Stimulated activated memory B cell treated with anti-CD40 and anti-IgM and Interleukin-4, amounts not matched to agents 10 μg/mL and 1 μg/mL and 100 μg/mL, for 72 hours (primary cell): ENCODE data around the gene MARK1.
"Not testable (repeated sequence)": the region's sequence is repeated elsewhere in the genome, so short reads cannot be mapped to it uniquely, and the experiment has no call there.

Experiments
- ATAC-seq: fragments of 150-1000 bp; cut with Tn5 transposase; 2 replicates; pipeline ENCODE4 v1.10.0; 2021
- H3K27ac Mint-ChIP-seq: one replicate; pipeline ENCODE4 v1.8.0; 2022; ENCODE audit warnings: mild to moderate bottlenecking, mixed read lengths
- H3K27me3 Mint-ChIP-seq: one replicate; pipeline ENCODE4 v1.8.0; 2022; ENCODE audit warnings: mixed read lengths
- H3K36me3 Mint-ChIP-seq: one replicate; pipeline ENCODE4 v1.8.0; 2022; ENCODE audit warnings: mixed read lengths
- H3K4me1 Mint-ChIP-seq: one replicate; pipeline ENCODE4 v1.8.0; 2022; ENCODE audit warnings: mixed read lengths
- H3K4me3 Mint-ChIP-seq: one replicate; pipeline ENCODE4 v1.8.0; 2022; ENCODE audit warnings: mild to moderate bottlenecking, moderate library complexity, mixed read lengths
- H3K9me3 Mint-ChIP-seq: one replicate; pipeline ENCODE4 v1.8.0; 2022; ENCODE audit warnings: mixed read lengths

MARK1 gene

DNA sequence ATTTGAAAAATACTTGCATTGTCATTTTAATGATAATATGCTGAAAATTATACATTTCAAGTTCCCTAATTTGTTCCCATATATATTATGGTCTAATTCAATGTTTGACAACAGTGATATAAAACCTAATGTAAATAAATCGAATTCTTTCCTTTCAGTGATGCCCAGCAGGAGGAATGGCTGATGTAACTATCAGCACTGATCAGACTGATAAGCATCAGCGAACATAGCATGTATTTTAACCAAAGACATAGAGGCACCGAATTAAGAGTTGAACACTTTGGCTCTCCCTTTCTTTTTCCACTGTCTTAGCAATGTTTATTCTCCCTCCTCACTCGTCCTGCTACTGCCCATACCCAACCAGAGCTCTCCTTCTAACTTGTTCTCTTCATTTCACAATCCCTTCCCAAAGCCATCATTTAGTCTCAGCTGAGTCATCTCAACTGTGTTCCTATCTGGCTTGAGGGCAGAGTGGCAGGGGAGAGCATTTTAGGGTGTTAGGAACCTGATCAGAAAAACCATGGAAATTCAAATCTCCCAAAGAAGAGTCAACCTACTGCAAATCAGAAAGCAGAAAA, 103.4 kb downstream of the MARK1 start:
- no peak for ATAC-seq
- Mint-ChIP-seq H3K4me3 (no peak overlapping the region), H3K9me3 (no peaks in the 10 kb centered on the region), H3K27me3 (no peaks in the 10 kb centered on the region), H3K27ac (no peak overlapping the region), H3K36me3 (no peaks in the 10 kb centered on the region), H3K4me1 (no peaks in the 10 kb centered on the region)

DNA sequence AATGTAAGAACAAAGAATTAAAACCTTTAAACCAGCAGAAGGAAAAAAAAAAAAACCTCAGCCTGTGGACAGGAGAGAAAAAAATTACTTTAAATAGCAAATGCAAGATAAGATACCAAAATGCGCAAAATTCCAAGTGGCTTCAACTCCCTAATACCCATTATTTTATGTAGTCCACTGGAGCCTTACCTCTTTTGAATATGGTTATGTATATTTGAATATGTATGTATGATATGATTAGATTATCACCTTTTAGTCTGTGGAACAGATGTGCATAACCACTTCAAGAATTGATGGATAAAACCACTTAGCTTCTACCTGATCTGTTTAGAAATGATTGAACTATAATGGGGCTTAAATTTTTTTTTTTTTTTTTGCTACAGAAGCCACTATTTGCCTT, 109.8 kb downstream of the MARK1 start:
- peaks cover 15% of the 10 kb centered on the region for H3K27me3 Mint-ChIP-seq
- H3K4me3 Mint-ChIP-seq, result no peak overlapping the region
- H3K4me1 Mint-ChIP-seq, result no peaks in the 10 kb centered on the region
- H3K36me3 Mint-ChIP-seq, result no peaks in the 10 kb centered on the region
- H3K9me3 Mint-ChIP-seq, result no peaks in the 10 kb centered on the region
- no peak for ATAC-seq
- no peak overlapping the region for H3K27ac Mint-ChIP-seq

DNA sequence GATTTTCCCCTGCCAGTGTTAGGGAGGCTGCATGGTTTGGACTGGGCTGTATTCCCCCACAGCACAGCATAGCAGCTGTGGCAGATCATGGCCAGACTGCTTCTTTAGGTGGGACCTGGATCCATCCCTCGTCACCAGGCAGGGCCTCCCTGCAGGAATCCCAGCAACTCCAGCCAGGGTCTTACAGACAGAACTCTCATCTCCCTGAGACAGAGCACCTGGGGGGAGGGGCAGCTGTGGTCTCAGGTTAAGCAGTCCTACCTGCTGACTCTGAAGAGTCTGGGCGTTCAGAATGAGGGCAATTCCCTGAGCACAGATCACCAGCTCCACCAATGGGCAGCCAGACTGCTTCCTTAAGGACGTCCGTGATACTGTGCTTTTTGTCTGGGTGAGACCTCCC, 114.3 kb downstream of the MARK1 start:
- Mint-ChIP-seq H3K27ac (no peak overlapping the region), H3K36me3 (no peaks in the 10 kb centered on the region), H3K9me3 (no peaks in the 10 kb centered on the region), H3K4me1 (no peaks in the 10 kb centered on the region), H3K4me3 (no peak overlapping the region), H3K27me3 (peaks cover 12% of the 10 kb centered on the region)
- ATAC-seq, result no peak

DNA sequence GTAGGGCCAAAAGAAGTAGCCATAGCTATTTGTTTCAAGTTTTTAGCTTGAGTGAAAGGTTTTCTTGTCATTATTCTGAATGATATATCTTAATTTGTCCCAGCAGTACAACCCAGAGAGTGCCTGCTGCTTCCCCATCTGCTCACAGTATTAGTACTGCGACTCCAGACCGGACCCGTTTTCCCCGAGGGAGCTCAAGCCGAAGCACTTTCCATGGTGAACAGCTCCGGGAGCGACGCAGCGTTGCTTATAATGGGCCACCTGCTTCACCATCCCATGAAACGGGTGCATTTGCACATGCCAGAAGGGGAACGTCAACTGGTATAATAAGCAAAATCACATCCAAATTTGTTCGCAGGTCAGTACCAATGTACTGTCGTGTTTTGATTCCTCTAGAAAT, 125.1 kb downstream of the MARK1 start:
- Mint-ChIP-seq H3K27ac (no peak overlapping the region), H3K27me3 (no peaks in the 10 kb centered on the region), H3K4me3 (no peak overlapping the region), H3K36me3 (no peaks in the 10 kb centered on the region), H3K9me3 (no peaks in the 10 kb centered on the region), H3K4me1 (peaks cover 8% of the 10 kb centered on the region)
- ATAC-seq, result no peak

DNA sequence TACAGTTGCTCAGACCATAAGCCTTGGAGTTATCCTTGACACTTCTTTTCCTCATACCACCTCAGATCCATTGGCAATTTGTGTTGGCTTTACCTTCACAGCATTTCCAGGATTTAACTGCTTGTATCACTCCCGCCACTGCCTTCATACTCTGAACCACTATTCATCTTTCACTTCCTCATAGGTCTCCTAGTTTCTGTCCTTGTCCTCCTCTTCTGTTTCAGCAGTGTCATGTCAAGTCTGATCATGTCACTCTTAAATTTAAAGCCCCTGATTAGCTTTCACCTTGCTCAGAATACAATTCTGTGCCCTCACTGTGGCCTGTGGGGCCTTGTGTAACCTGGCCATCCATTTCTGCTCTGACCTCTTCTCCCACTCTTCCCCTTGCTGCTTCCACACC, 127.6 kb downstream of the MARK1 start:
- H3K27me3 Mint-ChIP-seq, result peaks cover 1% of the 10 kb centered on the region
- ATAC-seq, result peak; percentile 75
- peaks cover 8% of the 10 kb centered on the region for H3K4me1 Mint-ChIP-seq
- no peak overlapping the region for H3K27ac Mint-ChIP-seq
- no peaks in the 10 kb centered on the region for H3K9me3 Mint-ChIP-seq
- no peaks in the 10 kb centered on the region for H3K36me3 Mint-ChIP-seq
- H3K4me3 Mint-ChIP-seq, result no peak overlapping the region

DNA sequence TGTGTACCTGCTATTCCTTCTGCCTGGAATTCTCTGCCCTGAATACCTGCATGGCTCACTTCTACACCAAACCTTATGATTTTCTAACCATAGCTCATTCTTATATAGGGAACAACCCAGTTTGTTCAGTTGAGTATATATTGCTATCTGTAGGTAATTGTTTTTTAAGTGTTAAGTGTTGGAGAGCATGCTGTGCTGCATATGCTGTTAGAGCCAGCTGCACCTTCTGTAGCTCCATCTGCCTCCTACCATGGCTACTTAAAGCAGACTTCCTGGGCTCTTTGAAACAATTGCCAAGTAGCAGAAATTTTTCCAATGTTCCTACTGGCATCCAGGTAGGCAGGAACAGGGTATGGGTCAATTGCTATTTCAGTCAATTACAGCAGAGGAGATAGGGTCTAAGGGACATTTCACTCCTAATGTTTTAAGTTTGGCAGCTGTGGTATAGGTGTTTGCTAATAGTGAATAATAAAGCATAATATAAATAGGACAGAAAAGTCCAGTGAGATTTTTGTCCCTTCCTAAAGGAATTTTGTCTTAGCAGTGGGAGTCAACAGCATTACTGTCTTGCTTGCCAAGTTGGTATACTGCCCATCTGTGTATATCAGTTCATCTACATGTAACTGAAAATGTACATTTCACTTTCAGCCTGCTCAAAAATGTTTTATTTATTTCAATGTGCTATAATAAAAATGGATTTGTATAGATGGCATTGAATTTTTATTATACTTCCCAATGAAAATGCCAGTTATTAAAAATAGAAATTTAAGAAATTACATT, 128.2 kb downstream of the MARK1 start:
- H3K9me3 Mint-ChIP-seq, result no peaks in the 10 kb centered on the region
- ATAC-seq, result no peak
- H3K4me3 Mint-ChIP-seq, result no peak overlapping the region
- peaks cover 8% of the 10 kb centered on the region for H3K27me3 Mint-ChIP-seq
- H3K36me3 Mint-ChIP-seq, result no peaks in the 10 kb centered on the region
- no peak overlapping the region for H3K27ac Mint-ChIP-seq
- H3K4me1 Mint-ChIP-seq, result peaks cover 8% of the 10 kb centered on the region

DNA sequence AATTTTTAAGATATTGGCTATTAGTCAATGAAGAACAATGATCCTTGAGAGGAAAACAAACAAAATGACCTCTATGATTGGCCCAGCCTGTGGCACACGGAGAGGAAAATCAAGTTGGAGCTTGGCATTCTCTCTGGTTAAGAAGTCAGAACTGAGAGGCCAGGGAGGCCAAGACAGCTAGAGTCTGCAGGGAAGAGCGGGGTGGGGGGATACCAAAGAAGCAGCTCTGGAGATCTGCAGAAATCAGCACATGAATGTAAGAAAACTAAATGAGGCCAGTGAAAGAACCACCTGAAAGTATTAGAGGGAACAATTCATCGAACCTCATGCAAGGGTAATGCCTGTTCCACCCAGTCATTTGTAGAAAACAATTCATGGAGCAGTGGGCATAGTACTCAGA, 138.4 kb downstream of the MARK1 start:
- ATAC-seq, result no peak
- peaks cover 17% of the 10 kb centered on the region for H3K27me3 Mint-ChIP-seq
- H3K9me3 Mint-ChIP-seq, result peaks cover 6% of the 10 kb centered on the region
- H3K4me1 Mint-ChIP-seq, result no peaks in the 10 kb centered on the region
- H3K4me3 Mint-ChIP-seq, result no peak overlapping the region
- no peaks in the 10 kb centered on the region for H3K36me3 Mint-ChIP-seq
- no peak overlapping the region for H3K27ac Mint-ChIP-seq

DNA sequence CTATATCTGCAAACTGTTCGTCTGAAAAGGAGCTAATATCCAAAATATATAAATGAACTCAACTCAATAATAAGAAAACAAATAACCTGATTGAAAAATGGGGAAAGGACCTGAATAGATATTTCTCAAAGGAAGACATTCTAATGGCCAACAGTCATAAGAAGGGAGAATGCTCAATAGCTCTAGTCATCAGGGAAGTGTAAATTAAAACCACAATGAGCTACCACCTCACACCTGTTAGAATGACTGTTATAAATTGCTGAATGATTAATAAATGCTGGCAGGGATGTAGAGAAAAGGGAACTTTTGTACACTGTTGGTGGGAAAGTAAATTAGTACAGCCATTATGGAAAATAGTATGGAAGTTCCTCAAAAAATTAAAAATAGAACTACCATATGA, 141.1 kb downstream of the MARK1 start:
- no peak overlapping the region for H3K27ac Mint-ChIP-seq
- peaks cover 6% of the 10 kb centered on the region for H3K9me3 Mint-ChIP-seq
- H3K4me1 Mint-ChIP-seq, result no peaks in the 10 kb centered on the region
- no peak for ATAC-seq
- H3K27me3 Mint-ChIP-seq, result peaks cover 17% of the 10 kb centered on the region
- H3K4me3 Mint-ChIP-seq, result no peak overlapping the region
- no peaks in the 10 kb centered on the region for H3K36me3 Mint-ChIP-seq

DNA sequence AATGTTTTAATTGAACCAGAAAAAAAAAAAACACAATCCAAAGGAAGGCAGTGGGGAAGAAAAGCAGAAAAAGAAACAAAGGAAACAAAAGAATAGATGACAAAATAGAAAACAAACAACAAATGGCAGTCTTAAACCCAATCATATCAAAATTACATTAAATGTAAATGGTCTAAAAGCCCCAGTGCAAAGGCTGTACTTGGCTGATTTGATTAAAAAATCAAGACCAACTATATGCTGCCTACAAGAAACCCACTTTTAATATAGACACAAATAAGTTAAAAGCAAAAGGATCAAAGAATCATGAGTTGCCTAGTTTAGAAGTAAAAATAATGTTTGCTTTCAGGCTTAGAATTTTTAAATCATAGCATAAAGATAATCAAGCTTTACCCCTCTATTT, 142.4 kb downstream of the MARK1 start:
- Mint-ChIP-seq H3K36me3 (no peaks in the 10 kb centered on the region), H3K9me3 (peaks cover 6% of the 10 kb centered on the region), H3K4me3 (no peak overlapping the region), H3K27ac (no peak overlapping the region), H3K4me1 (no peaks in the 10 kb centered on the region), H3K27me3 (peaks cover 6% of the 10 kb centered on the region)
- ATAC-seq, result no peak

DNA sequence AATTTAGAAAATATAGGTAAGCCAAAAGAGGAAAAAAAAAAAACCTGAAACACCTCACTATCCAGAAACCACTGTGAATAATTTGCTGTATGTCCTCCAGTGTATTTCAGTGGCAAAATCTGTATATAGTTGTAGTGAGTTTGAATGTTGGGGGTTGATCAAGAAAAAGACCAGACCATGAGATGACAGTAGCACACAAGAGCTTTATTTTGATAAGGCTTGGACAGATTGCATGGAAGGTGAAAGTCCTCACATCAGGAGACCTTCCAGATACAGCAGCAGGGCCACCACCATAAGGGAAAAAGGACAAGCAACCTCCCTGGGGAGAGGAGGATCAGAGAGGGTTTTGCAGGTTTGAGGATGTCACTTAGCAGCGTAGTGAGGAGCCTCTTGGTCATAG, 146.0 kb downstream of the MARK1 start:
- Mint-ChIP-seq H3K27ac (no peak overlapping the region), H3K4me3 (no peak overlapping the region), H3K9me3 (peaks cover 6% of the 10 kb centered on the region), H3K4me1 (peaks cover 6% of the 10 kb centered on the region), H3K27me3 (no peaks in the 10 kb centered on the region), H3K36me3 (no peaks in the 10 kb centered on the region)
- ATAC-seq, result no peak

DNA sequence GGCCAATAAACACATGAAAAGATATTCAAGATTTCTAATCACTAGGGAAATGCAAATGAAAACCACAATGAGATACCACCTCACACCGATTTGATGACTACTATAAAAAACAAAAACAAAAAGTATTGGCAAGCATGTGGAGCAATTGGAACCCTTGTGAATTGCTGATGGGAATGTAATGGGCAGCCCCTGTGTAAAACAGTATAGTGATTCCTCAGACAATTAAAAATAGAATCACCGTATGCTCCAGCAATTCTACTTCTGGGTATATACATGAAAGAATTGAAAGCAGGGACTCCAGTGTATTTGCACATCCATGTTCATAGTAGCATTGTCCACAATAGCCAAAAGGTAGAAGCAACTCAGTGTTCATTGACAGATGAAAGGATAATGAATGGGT, 149.3 kb downstream of the MARK1 start:
- Mint-ChIP-seq H3K27ac (no peak overlapping the region), H3K36me3 (no peaks in the 10 kb centered on the region), H3K4me1 (peaks cover 6% of the 10 kb centered on the region), H3K27me3 (no peaks in the 10 kb centered on the region), H3K4me3 (no peak overlapping the region), H3K9me3 (no peaks in the 10 kb centered on the region)
- ATAC-seq, result no peak

DNA sequence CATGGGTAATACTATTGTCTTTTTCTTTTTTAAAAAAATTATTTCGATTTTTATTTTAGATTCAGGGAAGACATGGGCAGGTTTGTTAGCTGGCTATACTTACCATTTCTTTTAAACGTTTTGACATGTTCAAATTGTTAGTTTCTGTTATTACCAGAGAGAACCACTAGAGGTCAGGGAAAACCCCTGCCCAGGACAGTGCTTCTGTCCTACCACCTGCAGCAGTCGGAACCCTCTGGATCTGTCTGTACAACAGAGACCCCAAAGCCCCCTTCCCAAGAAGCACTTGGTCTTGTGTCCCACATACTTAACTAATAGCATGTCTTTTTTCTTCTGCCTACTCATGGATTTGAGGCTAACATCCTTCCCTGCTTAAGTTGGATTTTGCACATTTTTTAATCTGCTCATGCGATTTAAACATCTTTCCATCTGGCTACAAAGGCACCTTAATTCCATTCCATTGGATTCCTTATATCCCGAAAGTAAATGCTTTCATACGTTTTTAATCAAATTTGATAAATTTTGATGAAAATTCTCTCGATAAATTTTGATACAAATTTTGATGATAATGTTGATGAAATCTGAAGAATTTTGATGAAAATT, 152.2 kb downstream of the MARK1 start:
- no peaks in the 10 kb centered on the region for H3K9me3 Mint-ChIP-seq
- no peaks in the 10 kb centered on the region for H3K36me3 Mint-ChIP-seq
- peak; percentile 67 for ATAC-seq
- H3K4me3 Mint-ChIP-seq, result no peak overlapping the region
- H3K4me1 Mint-ChIP-seq, result peaks cover 6% of the 10 kb centered on the region
- no peak overlapping the region for H3K27ac Mint-ChIP-seq
- no peaks in the 10 kb centered on the region for H3K27me3 Mint-ChIP-seq

DNA sequence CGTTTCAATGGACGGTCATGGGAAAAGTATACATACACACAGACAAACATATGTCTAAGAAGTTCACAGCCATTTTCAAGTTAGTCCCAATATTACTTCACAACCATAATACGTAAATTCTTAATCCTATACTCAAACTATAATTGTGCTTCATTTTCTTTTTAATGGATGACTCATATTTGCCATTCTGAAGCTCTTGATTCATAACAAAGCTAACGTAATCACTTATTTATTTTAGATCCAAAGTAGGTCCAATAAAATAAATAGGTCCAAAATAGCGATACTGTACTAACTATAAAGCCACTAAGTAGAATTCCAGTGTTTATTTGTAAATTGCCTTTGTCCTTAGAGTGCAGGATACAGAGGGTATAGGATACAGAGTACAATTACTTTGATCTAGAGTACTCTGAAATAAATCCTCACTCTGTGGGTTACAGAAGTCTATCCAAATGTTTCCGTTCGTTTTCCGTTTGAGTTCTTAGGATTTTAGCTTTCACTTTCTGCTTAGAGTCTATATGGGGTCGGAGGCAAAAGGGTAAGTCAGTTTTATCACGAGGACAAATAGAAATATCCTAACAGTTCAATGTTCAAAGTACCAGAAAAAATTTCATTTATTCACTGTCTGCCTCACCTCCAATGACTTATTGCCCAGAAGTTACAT, 153.4 kb downstream of the MARK1 start:
- Mint-ChIP-seq H3K36me3 (no peaks in the 10 kb centered on the region), H3K4me1 (peaks cover 6% of the 10 kb centered on the region), H3K4me3 (no peak overlapping the region), H3K27ac (no peak overlapping the region), H3K9me3 (no peaks in the 10 kb centered on the region), H3K27me3 (no peaks in the 10 kb centered on the region)
- no peak for ATAC-seq

DNA sequence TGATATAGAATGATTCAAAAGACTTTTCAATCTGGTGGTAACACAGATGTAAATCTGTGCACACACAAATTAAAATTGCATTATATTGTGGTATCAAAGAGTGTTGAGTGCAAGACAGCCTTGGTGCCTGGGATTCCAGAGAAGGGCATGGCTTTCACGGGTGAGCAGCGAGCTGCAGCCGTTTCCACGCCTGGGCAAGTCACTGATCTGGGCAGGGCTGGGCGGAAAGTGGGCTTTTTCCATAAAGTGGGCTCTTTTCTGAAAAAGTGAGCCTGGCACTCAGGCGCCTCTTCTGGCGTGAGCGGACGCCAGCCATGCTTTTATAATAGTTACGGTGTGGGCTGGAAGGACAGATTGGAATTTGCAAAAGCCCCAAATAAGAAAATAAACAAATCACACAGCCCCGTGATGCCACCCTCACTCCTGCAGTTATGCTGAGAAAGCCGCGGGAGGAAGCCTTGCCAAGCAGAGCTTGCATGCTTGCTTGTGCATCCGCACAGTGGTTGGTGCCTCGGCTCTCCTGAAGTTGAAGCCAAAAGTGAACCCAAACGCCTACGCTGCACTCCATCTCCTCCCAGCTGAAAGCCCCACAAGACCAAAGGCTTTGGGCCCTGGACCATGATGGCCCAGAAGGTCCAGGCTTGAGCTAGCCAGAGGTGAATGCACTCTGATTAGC, 155.1 kb downstream of the MARK1 start:
- no peaks in the 10 kb centered on the region for H3K4me1 Mint-ChIP-seq
- no peaks in the 10 kb centered on the region for H3K9me3 Mint-ChIP-seq
- H3K27ac Mint-ChIP-seq, result no peak overlapping the region
- ATAC-seq, result no peak
- no peak overlapping the region for H3K4me3 Mint-ChIP-seq
- H3K36me3 Mint-ChIP-seq, result no peaks in the 10 kb centered on the region
- H3K27me3 Mint-ChIP-seq, result no peaks in the 10 kb centered on the region

DNA sequence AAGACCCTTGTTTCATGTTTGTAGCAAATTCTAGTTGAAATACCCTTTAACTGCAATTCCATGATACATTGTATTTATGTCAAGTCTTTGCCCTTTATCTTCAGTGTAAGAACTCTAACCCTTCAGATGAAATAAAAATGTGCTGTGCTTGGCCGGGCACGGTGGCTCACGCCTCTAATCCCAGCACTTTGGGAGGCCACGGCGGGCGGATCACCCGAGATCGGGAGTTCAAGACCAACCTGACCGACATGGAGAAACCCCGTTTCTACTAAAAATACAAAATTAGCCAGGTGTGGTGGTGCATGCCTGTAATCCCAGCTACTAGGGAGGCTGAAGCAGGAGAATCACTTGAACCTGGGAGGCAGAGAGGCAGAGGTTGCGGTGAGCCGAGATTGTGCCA, 155.8 kb downstream of the MARK1 start:
- not testable (repeated sequence) for H3K4me1 Mint-ChIP-seq, ATAC-seq, H3K27ac Mint-ChIP-seq, H3K9me3 Mint-ChIP-seq, H3K36me3 Mint-ChIP-seq, H3K27me3 Mint-ChIP-seq, H3K4me3 Mint-ChIP-seq
